SK-MEL-5 (cell line): ENCODE measurements around the gene GPR78. TPM values are rescaled to one million over a fixed set of nuclear protein-coding genes. Genes with fewer than 3 reads are reported as not detected.
A peak's percentile ranks its signal among the peaks of the same experiment; 100 is the strongest.
"Not testable (repeated sequence)": the region's sequence is repeated elsewhere in the genome, so short reads cannot be mapped to it uniquely, and the experiment has no call there.

Experiments
- DNase-seq: peaks from one replicate; pipeline ENCODE4 v3.0.0-alpha.2; 2016; ENCODE audit warnings: low read depth, low spot score
- in situ Hi-C: cut with HindIII; loops from 2 replicates; pipeline ENCODE4 v1.10.0; 2016; ENCODE audit warnings: low sequenced_read_pairs, high pct_unique_total_duplicates, low pct_unique_long_range_greater_than_20kb
- total RNA-seq: library from RNA; depleted of rRNA; stranded (reverse); fragments of >200 nt; shearing (Covaris generic); gene quantifications from 2 replicates; pipeline ENCODE4 v1.2.3, GENCODE V29; 2014

The GPR78 gene
- total RNA-seq, 1 experiment from 2014 or later: not detected

- in situ Hi-C loops: no loop called here
These were observed 22.8 kb upstream of the GPR78 start for GRCh38 chr4:8557151-8558076.

GRCh38 chr4:8558080-8558960, 21.9 kb upstream of the GPR78 start:
- in situ Hi-C loops: no loop called here
- DNase-seq: no peak

More at GRCh38 chr4:8557151-8558076, 22.8 kb upstream of the GPR78 start:
- no peak for DNase-seq

GRCh38 chr4:8559011-8559410, 21.2 kb upstream of the GPR78 start:
- in situ Hi-C loops: no loop called here
- no peak for DNase-seq

- in situ Hi-C loops: no loop called here
- no peak for DNase-seq
These were observed 20.5 kb upstream of the GPR78 start for GRCh38 chr4:8559524-8560264.

- in situ Hi-C loops: no loop called here
- DNase-seq: no peak
These were observed 19.7 kb upstream of the GPR78 start for GRCh38 chr4:8560265-8561047.

DNA sequence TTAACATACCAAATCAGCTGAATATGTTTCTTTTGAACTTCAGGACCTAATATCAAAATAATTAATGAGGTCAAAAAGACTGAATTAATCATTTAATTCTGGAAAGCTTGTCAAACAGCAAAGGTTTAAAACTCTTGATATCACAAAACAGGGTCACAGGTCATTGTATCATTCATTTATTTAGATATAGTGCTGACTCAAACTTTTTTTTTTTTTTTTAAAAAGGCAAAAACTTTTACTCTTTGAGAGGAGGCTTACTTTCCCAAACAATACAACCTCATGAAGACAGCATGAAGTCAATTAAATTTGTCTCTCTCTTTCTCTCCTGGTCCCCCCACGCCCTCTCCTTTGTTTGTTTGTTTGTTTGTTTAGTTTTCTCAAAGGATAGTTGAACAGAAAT, 15.6 kb upstream of the GPR78 start:
- in situ Hi-C loops: no loop called here
- DNase-seq: no peak

DNA sequence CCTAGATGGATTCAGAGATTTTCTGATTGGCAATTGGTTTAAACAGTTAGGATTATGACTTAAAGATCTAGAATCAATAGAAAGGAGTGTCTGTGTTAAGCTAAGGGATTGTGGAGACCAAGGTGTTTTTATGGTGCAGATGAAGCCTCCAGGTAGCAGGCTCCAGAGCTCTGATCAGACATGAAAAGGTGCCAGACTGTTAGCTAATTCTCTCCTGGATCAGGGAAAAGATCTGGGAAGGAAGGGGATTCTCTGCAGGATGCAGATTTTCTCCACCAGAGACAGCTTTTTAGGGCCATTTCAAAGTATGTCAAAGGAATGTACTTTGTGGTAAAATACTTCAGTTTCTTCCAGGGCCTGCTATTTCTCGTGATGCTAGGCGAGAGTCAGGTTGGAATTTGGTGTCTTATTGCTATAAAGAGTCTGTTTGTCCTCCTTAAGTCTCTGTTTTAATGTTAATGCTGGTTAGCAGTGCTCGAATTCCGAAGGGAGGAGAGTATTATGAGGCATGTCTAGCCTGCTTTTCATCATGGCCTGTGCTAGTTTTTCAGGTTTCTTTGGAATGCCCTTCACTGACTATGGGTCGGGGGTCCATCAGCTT, 12.0 kb upstream of the GPR78 start:
- in situ Hi-C loops: no loop called here
- peak; percentile 62 for DNase-seq

DNA sequence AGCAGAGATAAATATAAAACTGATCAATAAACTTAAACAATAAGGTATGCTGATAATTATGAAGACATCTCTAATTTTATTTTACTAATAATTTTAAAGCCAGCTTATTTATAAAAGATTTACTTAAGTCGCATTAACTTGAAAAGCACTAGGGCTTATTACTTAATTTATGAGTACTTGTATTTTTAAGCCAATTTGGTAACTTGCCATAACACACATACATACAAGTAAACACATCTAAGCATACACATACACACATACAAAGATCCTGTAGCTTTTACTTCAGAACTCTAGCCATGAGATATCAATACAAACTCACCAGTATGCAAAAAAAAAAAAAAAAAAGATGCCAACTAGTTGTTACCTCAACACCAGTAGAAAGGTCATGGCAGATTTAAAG, 10.0 kb upstream of the GPR78 start:
- in situ Hi-C loops: no loop called here
- DNase-seq: no peak

GRCh38 chr4:8571702-8572685, 8.2 kb upstream of the GPR78 start:
- no peak for DNase-seq
- in situ Hi-C loops: no loop called here

GRCh38 chr4:8573266-8573665, 6.9 kb upstream of the GPR78 start:
- no peak for DNase-seq
- in situ Hi-C loops: no loop called here

DNA sequence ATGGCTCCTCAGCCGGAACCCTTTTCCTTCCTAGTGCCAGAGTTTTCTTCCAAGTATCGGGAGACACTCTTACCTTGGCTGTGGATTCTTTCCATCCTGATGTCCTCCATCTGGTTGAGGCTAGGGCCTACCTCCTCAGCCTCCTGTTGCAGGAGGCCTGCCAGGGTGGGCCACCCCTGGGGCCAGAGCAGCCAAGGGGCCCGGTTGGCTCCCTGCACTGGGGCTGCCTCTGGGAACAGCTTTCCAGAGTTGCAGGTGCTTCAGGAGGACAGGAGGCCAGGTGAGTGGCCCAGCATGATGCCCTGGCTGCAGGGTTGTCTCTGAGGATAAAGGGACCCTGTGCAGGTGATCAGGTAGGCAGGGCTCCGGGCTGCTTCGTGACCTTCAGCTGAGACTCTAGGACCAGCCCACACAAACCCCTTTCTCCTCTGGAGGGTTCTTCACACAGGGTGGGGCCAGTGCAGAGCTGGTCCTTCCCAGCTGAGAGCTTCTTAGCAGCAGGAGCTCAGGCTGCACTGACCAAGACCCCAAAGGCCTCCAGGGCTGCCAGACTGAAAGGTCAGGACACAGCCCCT, 5.3 kb upstream of the GPR78 start:
- no peak for DNase-seq
- in situ Hi-C loops: no loop called here

DNA sequence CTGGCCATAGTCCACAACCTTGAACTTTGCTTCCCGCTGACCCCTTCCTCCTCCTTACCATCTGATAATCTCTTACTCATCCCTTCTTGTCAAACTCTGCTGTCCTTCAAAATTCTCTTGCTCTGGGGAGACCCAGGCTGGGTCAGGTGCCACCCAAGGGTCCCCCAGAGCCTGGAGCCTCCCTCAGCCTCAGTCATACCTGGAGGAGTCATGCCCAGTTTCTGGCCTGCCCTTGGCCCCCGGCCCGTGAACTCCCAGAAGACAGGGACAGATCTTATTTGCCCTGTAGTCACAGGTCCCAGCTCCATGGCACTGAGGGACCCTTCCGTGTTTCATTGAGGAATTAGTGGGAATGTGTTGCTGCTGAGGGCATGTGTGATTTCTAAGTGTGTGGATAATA, 4.7 kb upstream of the GPR78 start:
- DNase-seq: no peak
- in situ Hi-C loops: no loop called here

DNA sequence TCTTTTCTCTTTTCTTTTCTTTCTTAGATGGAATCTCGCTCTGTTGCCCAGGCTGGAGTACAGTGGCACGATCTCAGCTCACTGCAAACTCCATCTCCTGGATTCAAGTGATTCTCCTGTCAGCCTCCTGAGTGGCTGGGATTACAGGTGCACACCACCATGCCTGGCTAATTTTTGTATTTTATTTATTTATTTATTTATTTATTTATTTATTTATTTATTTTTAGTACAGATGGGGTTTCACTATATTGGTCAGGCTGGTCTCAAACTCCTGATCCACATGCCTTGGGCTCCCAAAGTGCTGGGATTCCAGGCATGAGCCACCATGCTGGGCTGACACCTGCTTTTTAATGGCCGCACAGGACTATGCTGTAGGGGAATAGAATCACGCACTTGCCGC, 3.6 kb upstream of the GPR78 start:
- in situ Hi-C loops, DNase-seq: not testable (repeated sequence)

DNA sequence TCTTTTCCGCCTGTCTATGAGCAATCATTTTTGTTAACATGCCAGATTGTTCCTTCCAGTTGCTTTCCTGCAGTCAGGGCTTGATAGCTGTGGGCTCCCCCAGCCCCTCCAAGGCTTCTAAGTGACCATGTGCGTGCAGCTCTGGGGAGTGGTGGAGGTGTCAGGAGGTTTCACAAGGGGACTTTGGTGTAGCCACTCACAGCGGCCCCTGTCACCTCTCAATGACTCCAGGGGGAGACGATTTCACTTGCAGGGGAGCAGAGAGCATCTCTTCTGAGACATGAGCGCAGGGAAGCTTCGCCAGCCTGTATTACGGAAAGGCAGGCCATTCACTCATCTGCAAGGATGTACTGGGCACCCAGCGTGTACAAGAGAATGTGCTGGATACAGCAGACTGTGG, 3.1 kb upstream of the GPR78 start:
- in situ Hi-C loops: no loop called here
- no peak for DNase-seq

- no peak for DNase-seq
- in situ Hi-C loops: no loop called here
These were observed 2.2 kb upstream of the GPR78 start for GRCh38 chr4:8577972-8578371.
